GM19468 (cell line): ENCODE data around the gene MRPL2.

Experiments used
- ATAC-seq: cut with Tn5 transposase; IDR thresholded peaks from one replicate; pipeline ENCODE4 v1.9.1; 2021; ENCODE audit warnings: mild to moderate bottlenecking, moderate library complexity, moderate number of reproducible peaks; ENCODE audit not compliant: unreplicated experiment; ENCODE audit errors: extremely low read depth

MRPL2 gene

GRCh38 chr6:43059168-43060033, at the start of gene MRPL2, which contains the start of gene KLC4:
MRPL2 (minus strand) TSS chr6:43059434; CDS start chr6:43059381, 53 bp downstream.
KLC4 (plus strand) TSS chr6:43059631; CDS start chr6:43061336, 1,705 bp downstream.
- peak; percentile 85 for ATAC-seq

GRCh38 chr6:43107344-43108062, 48.3 kb upstream of the MRPL2 start:
- ATAC-seq = no peak

GRCh38 chr6:43105538-43106222, 46.4 kb upstream of the MRPL2 start:
- no peak for ATAC-seq

GRCh38 chr6:43103253-43103876, 44.1 kb upstream of the MRPL2 start:
- ATAC-seq = no peak

GRCh38 chr6:43101497-43101896, 42.3 kb upstream of the MRPL2 start:
- ATAC-seq = no peak

- ATAC-seq = no peak
These were observed 38.3 kb upstream of the MRPL2 start for GRCh38 chr6:43097502-43097901.

- no peak for ATAC-seq
These were observed 37.9 kb upstream of the MRPL2 start for GRCh38 chr6:43097098-43097489.

GRCh38 chr6:43096451-43097097, 37.3 kb upstream of the MRPL2 start:
- no peak for ATAC-seq

GRCh38 chr6:43095939-43096338, 36.7 kb upstream of the MRPL2 start:
- no peak for ATAC-seq

GRCh38 chr6:43093436-43094289, 34.4 kb upstream of the MRPL2 start:
- ATAC-seq = no peak

GRCh38 chr6:43092635-43093034, 33.4 kb upstream of the MRPL2 start:
- ATAC-seq = no peak

- ATAC-seq = no peak
These were observed 32.3 kb upstream of the MRPL2 start for GRCh38 chr6:43091436-43091991.

- ATAC-seq = no peak
These were observed 31.8 kb upstream of the MRPL2 start for GRCh38 chr6:43091020-43091419.

GRCh38 chr6:43090559-43090956, 31.3 kb upstream of the MRPL2 start:
- no peak for ATAC-seq

- ATAC-seq = no peak
These were observed 30.8 kb upstream of the MRPL2 start for GRCh38 chr6:43089874-43090558.

- no peak for ATAC-seq
These were observed 30.2 kb upstream of the MRPL2 start for GRCh38 chr6:43089467-43089866.

GRCh38 chr6:43088654-43089056, 29.4 kb upstream of the MRPL2 start:
- ATAC-seq = no peak

GRCh38 chr6:43086022-43086658, 26.9 kb upstream of the MRPL2 start:
- no peak for ATAC-seq
